SK-N-SH (cell line): ENCODE results near the gene LRRC30.

Experiments used
- JUND ChIP-seq: IDR thresholded peaks from 2 replicates; pipeline ENCODE4 v1.4.0; 2012
- MXI1 ChIP-seq: IDR thresholded peaks from 2 replicates; pipeline ENCODE4 v1.6.1; 2012; ENCODE audit warnings: mild to moderate bottlenecking, low read depth, low read length, improper control_type of control experiment
- TF ChIP-seq, protein P1 (sequence below): fragments of 200-600 bp; sonication (generic); IDR thresholded peaks from 2 replicates; pipeline ENCODE4 v1.6.1; 2017; ENCODE audit warnings: antibody characterized with exemption, mild to moderate bottlenecking, moderate library complexity

DNA sequence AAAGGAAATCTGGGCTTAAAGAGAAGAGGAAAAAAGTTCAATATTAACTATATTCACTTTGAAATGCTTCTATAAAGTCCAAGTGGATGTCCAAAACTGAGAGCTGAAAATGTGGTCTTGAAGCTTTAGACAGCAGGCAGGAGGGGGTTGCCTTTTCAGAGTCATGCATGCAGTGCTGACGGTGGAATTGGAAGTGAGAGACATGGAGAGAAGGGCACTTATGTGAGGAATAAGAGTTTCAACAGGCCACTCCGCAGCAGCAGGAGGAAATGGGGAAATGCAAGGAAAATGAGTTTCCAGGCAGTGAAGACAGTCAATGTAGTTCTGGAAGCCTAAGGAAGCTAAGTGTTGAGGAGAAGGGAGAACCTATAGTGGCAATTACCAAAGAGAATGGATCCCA is 33.0 kb upstream of the LRRC30 start:
- TF ChIP-seq JUND (no peak), MXI1 (no peak)
- TF ChIP-seq, protein P1, sequence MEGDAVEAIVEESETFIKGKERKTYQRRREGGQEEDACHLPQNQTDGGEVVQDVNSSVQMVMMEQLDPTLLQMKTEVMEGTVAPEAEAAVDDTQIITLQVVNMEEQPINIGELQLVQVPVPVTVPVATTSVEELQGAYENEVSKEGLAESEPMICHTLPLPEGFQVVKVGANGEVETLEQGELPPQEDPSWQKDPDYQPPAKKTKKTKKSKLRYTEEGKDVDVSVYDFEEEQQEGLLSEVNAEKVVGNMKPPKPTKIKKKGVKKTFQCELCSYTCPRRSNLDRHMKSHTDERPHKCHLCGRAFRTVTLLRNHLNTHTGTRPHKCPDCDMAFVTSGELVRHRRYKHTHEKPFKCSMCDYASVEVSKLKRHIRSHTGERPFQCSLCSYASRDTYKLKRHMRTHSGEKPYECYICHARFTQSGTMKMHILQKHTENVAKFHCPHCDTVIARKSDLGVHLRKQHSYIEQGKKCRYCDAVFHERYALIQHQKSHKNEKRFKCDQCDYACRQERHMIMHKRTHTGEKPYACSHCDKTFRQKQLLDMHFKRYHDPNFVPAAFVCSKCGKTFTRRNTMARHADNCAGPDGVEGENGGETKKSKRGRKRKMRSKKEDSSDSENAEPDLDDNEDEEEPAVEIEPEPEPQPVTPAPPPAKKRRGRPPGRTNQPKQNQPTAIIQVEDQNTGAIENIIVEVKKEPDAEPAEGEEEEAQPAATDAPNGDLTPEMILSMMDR = no peak
